K562 (cell line): ENCODE results near the gene PLEKHG5. TPM values are rescaled to one million over a fixed set of nuclear protein-coding genes. Genes with fewer than 3 reads are reported as not detected.

Experiments used
- ATAC-seq: fragments of 200-7000 bp; cut with Tn5 transposase; 3 replicates; pipeline ENCODE4 v1.9.1; 2020; ENCODE audit warnings: moderate library complexity
- BruUV-seq: library from RNA; stranded (reverse); fragments of 400-500 nt; replicated peaks from 2 replicates; lab custom pipeline; 2021; lab: Mats Ljungman, UMichigan
- CTCF ChIA-PET: fragments of 300-600 bp; formaldehyde crosslinking; extraction: SDS; loops from one replicate; lab custom pipeline; 2021; ENCODE audit warnings: low intra/inter-chr PET ratio; lab: Yijun Ruan, JAX
- POLR2A ChIA-PET: fragments of 300-600, 350-650 bp; sonication (Branson Sonifier 250); formaldehyde crosslinking; extraction: SDS; loops from one replicate; lab custom pipeline; 2021; ENCODE audit warnings: antibody characterized with exemption, inconsistent platforms; lab: Yijun Ruan, JAX
- DNase-seq, 4 experiments: peaks; one replicate each; pipeline versions ENCODE4 v3.0.0 to v3.0.0-alpha.2; 2011 to 2018; ENCODE audit warnings: low spot score in 3 of 4, mixed read lengths in 3 of 4; ENCODE audit errors: extremely low read depth in 1 of 4
- FAIRE-seq: peaks from 2 replicates; lab custom pipeline; 2011; peaks lifted over from hg19 to GRCh38; lab: Jason Lieb, UNC
- H2AFZ ChIP-seq: 2 replicates; pipeline ENCODE4 v1.6.0; 2011; ENCODE audit warnings: low read depth, low read length, control low read depth, inconsistent platforms
- H3K27ac ChIP-seq: fragments of 200-600 bp; 3 replicates; pipeline ENCODE4 v1.8.0; 2011; ENCODE audit warnings: low read depth, mild to moderate bottlenecking, control low read depth, inconsistent platforms, low read length, moderate library complexity, mixed read lengths; ENCODE audit errors: extremely low read depth
- H3K27me3 ChIP-seq, 2 experiments: fragments of 300-600 bp in 1 of 2; 2 replicates in 1 of 2; 3 replicates in 1 of 2; pipeline versions ENCODE4 v1.6.0 to v1.8.0; 2011; ENCODE audit warnings: inconsistent platforms in 2 of 2, low read length in 2 of 2, mild to moderate bottlenecking in 1 of 2, mixed read lengths in 1 of 2, moderate library complexity in 1 of 2; ENCODE audit not compliant: control insufficient read depth in 2 of 2, insufficient read depth in 2 of 2
- H3K36me3 ChIP-seq: fragments of 300-600 bp; 3 replicates; pipeline ENCODE4 v1.8.0; 2011; ENCODE audit warnings: mild to moderate bottlenecking, low read length, inconsistent platforms; ENCODE audit not compliant: control insufficient read depth, insufficient read depth
- H3K4me1 ChIP-seq, 2 experiments: fragments of 200-600 bp in 1 of 2; replicated peaks in 1 of 2; 2 replicates in 1 of 2; 3 replicates in 1 of 2; pipeline versions ENCODE4 v1.5.1 to v1.8.0; 2011; ENCODE audit warnings: inconsistent platforms in 2 of 2, low read length in 2 of 2, mild to moderate bottlenecking in 1 of 2, mixed read lengths in 1 of 2, moderate library complexity in 1 of 2; ENCODE audit not compliant: control insufficient read depth in 2 of 2, insufficient read depth in 2 of 2
- H3K4me2 ChIP-seq: 2 replicates; pipeline ENCODE4 v1.6.1; 2011; ENCODE audit warnings: low read length, control low read depth, inconsistent platforms, mixed read lengths; ENCODE audit not compliant: insufficient read depth
- H3K4me3 ChIP-seq: fragments of 200-600 bp; sonication (generic), shearing (Covaris generic); 2 replicates; pipeline ENCODE4 v1.5.1; 2016; ENCODE audit warnings: control low read depth, inconsistent platforms
- H3K79me2 ChIP-seq: fragments of 200-600 bp; 3 replicates; pipeline ENCODE4 v1.8.0; 2011; ENCODE audit warnings: low read length, inconsistent platforms; ENCODE audit not compliant: control insufficient read depth, insufficient read depth
- H3K9ac ChIP-seq, 2 experiments: 2 replicates each; pipeline versions ENCODE4 v1.6.0 to v1.6.1; 2011; ENCODE audit warnings: low read depth in 2 of 2, low read length in 2 of 2, control low read depth in 1 of 2, inconsistent platforms in 1 of 2, mild to moderate bottlenecking in 1 of 2, mixed read lengths in 1 of 2; ENCODE audit not compliant: insufficient read depth in 1 of 2
- H3K9me1 ChIP-seq: one replicate; pipeline ENCODE4 v1.6.0; 2011; ENCODE audit warnings: inconsistent platforms, mild to moderate bottlenecking, low read length, moderate library complexity; ENCODE audit not compliant: control insufficient read depth, insufficient read depth
- H3K9me3 ChIP-seq: replicated peaks from 2 replicates; pipeline ENCODE4 v1.5.1; 2011; ENCODE audit warnings: low read depth, low read length, inconsistent platforms; ENCODE audit not compliant: control insufficient read depth, insufficient read depth
- H4K20me1 ChIP-seq: replicated peaks from 2 replicates; pipeline ENCODE4 v1.6.1; 2011; ENCODE audit warnings: low read length, inconsistent platforms, mixed read lengths; ENCODE audit not compliant: control insufficient read depth, insufficient read depth
- CCNT2 ChIP-seq: IDR thresholded peaks from 2 replicates; pipeline ENCODE4 v1.6.1; 2011; ENCODE audit warnings: borderline replicate concordance, low read depth, mild to moderate bottlenecking, moderate library complexity, mixed read lengths, low read length; ENCODE audit not compliant: insufficient read length; ENCODE audit errors: extremely low read depth
- CTBP1 ChIP-seq: fragments of 450-650 bp; IDR thresholded peaks from 2 replicates; pipeline ENCODE4 v1.6.1; 2016; ENCODE audit warnings: borderline replicate concordance
- CTCF ChIP-seq, 3 experiments: IDR thresholded peaks in 2 of 3; conservative IDR thresholded peaks in 1 of 3; 2 replicates each; pipeline ENCODE4 v1.5.1; 2011 to 2012; ENCODE audit warnings: low read length in 3 of 3, mild to moderate bottlenecking in 3 of 3, control low read depth in 2 of 3, improper control_type of control experiment in 1 of 3, inconsistent platforms in 1 of 3, low read depth in 1 of 3, mixed read lengths in 1 of 3, moderate library complexity in 1 of 3; ENCODE audit not compliant: insufficient read depth in 2 of 3
- FOXK1 ChIP-seq: sonication (generic); formaldehyde crosslinking; IDR thresholded peaks from 2 replicates; pipeline ENCODE4 v1.8.0; 2022; ENCODE audit warnings: missing genetic modification reagents, mild to moderate bottlenecking, borderline replicate concordance
- HDAC6 ChIP-seq: IDR thresholded peaks from 2 replicates; pipeline ENCODE4 v1.6.1; 2012; ENCODE audit warnings: low read depth, mild to moderate bottlenecking, control low read depth, inconsistent platforms, low read length, moderate library complexity
- HNRNPUL1 ChIP-seq: fragments of 200-400 bp; formaldehyde crosslinking; IDR thresholded peaks from 2 replicates; pipeline ENCODE4 v1.6.1; 2017; ENCODE audit warnings: low read length
- MAX ChIP-seq: sonication (generic); formaldehyde crosslinking; IDR thresholded peaks from 2 replicates; pipeline ENCODE4 v1.9.0; 2022; ENCODE audit warnings: mild to moderate bottlenecking, missing genetic modification reagents
- SPI1 ChIP-seq: IDR thresholded peaks from 2 replicates; pipeline ENCODE4 v1.6.1; 2011; ENCODE audit warnings: low read depth, low read length, control low read depth, borderline replicate concordance
- TBL1XR1 ChIP-seq, 2 experiments: IDR thresholded peaks; 2 replicates each; pipeline ENCODE4 v1.6.1; 2012; ENCODE audit warnings: improper control_type of control experiment in 2 of 2, low read length in 2 of 2, mild to moderate bottlenecking in 1 of 2
- TCF3 ChIP-seq: sonication (generic); formaldehyde crosslinking; IDR thresholded peaks from 2 replicates; pipeline ENCODE4 v1.4.0; 2020; ENCODE audit warnings: mild to moderate bottlenecking, missing genetic modification reagents
- UBTF ChIP-seq, 2 experiments: IDR thresholded peaks; 2 replicates each; pipeline ENCODE4 v1.6.1; 2012; ENCODE audit warnings: improper control_type of control experiment in 2 of 2, low read depth in 2 of 2, low read length in 2 of 2, borderline replicate concordance in 1 of 2
- ZNF121 ChIP-seq: sonication (generic); formaldehyde crosslinking; conservative IDR thresholded peaks from 2 replicates; pipeline ENCODE4 v1.8.0; 2022; ENCODE audit warnings: missing genetic modification reagents
- ZNF316 ChIP-seq: fragments of 450-650 bp; IDR thresholded peaks from 2 replicates; pipeline ENCODE4 v1.6.1; 2016
- ZNF436 ChIP-seq: fragments of 250-450, 450-650 bp; sonication (Bioruptor Pico); formaldehyde crosslinking; IDR thresholded peaks from 2 replicates; pipeline ENCODE4 v1.7.0; 2020; ENCODE audit warnings: mild to moderate bottlenecking
- ZNF766 ChIP-seq: fragments of 200-800 bp; sonication (Bioruptor generic); conservative IDR thresholded peaks from 2 replicates; pipeline ENCODE4 v1.6.1; 2016; ENCODE audit warnings: missing genetic modification characterization, missing compliant biosample characterization
- WGBS: fragments of 100-300 bp; shearing (Covaris generic); methylation state at CpG from one replicate; pipeline ENCODE4 v1.1.6; 2016; ENCODE audit warnings: low coverage, mixed read lengths; ENCODE audit not compliant: insufficient coverage; ENCODE audit errors: missing lambda C conversion rate; 5-methylcytosine and 5-hydroxymethylcytosine counted together
- in situ Hi-C: fragments of 300-500 bp; cut with MboI; formaldehyde crosslinking; loops from 4 replicates; pipeline ENCODE4 v1.15.0; 2018; ENCODE audit warnings: inconsistent platforms, mixed read lengths
- intact Hi-C: fragments of 100-400 bp; cut with micrococcal nuclease; formaldehyde crosslinking; loops from 2 replicates; pipeline ENCODE4 v1.14.2; 2022
- polyA plus RNA-seq, 8 experiments: library from polyadenylated mRNA; depleted of rRNA in 4 of 8; stranded (reverse) in 5 of 8; unstranded in 3 of 8; fragments of >200 nt; fragmentation: Nextera tagmentation in 2 of 8; fragmentation: Illumina TruSeq in 1 of 8; extraction: Ambion mirVana in 2 of 8; extraction: Trizol in 1 of 8; gene quantifications; 2 replicates each; pipeline versions ENCODE4 v1.2.1 to v1.2.3, GENCODE V29; 2011 to 2014; ENCODE audit warnings: inconsistent platforms in 1 of 8, missing spikeins in 1 of 8
- total RNA-seq, 7 experiments: library from RNA; depleted of rRNA in 6 of 7; stranded (reverse); fragments of >200 nt in 6 of 7; fragmentation: Illumina TruSeq in 2 of 7; extraction: Trizol in 2 of 7; gene quantifications; 2 replicates each; pipeline versions ENCODE4 v1.2.1 to v1.2.3, GENCODE V29; 2011 to 2021; ENCODE audit warnings: low replicate concordance in 1 of 7

The PLEKHG5 gene
- total and polyA plus RNA-seq, 9 of the 15 experiments (the other 6 are each of a cell fraction or from before 2014, with no cell fraction given): 0.04 to 0.29 (median 0.09) TPM; not detected in 3

GRCh38 chr1:6471086-6471969 lies 20.1 kb downstream of the PLEKHG5 start:
- FAIRE-seq (peak; percentile 67), DNase-seq (peak; percentile 74 to 96 (median 87)), ATAC-seq (peak; percentile 80)
- peaks cover 43 to 76% of the 10 kb centered on the region in 2 experiments for H3K27me3 ChIP-seq
- H3K27ac ChIP-seq: no peak overlapping the region
- in situ Hi-C loops (loop anchor here (5.0 kb wide), 1 partner anchor 59 kb away; no protein-coding TSS in a partner anchor), intact Hi-C loops (loop anchor here (5.0 kb wide), 1 partner anchor 64 kb away; no protein-coding TSS in a partner anchor)
- H3K4me3 ChIP-seq: peak overlapping the region; percentile 18
- ChIA-PET POLR2A (interaction anchor here (0.6 to 1.1 kb wide), 4 partner anchors 8 to 332 kb away, joined by 3 read pairs; no protein-coding TSS in a partner anchor), CTCF (interaction anchor here (1.1 kb wide), 1 partner anchor 122 kb away, joined by 3 read pairs; no protein-coding TSS in a partner anchor)
- H3K9ac ChIP-seq: peak overlapping the region in 1 of 2 experiments; percentile 61; a peak in 2 of 4 replicates
- no TSS peak for BruUV-seq
- no peaks in the 10 kb centered on the region for H3K9me3 ChIP-seq
- H3K4me2 ChIP-seq: peak overlapping the region; percentile 62
- no peaks in the 10 kb centered on the region for H3K79me2 ChIP-seq
- no peaks in the 10 kb centered on the region for H3K36me3 ChIP-seq
- WGBS: 7% methylated on average over 57 of the region's 67 CpGs
- peaks cover 45% of the 10 kb centered on the region for H4K20me1 ChIP-seq
- H3K9me1 ChIP-seq: peaks cover 2% of the 10 kb centered on the region
- peak overlapping the region; percentile 38; the same call in 1 of the 2 replicates for H2AFZ ChIP-seq
- H3K4me1 ChIP-seq: peaks cover 10 to 75% of the 10 kb centered on the region in 2 experiments; a peak in 4 of 5 replicates
- TF ChIP-seq MAX (CRISPR knock-in tag) (peak; percentile 62), HDAC6 (peak; percentile 82; the same call in 1 of the 2 replicates), ZNF121 (CRISPR knock-in tag) (no peak), CTBP1 (peak; percentile 48; the same call in 1 of the 2 replicates), ZNF436 (CRISPR knock-in tag) (no peak), ZNF316 (0 out of 2 replicates have a peak, but pooled peaks have one; percentile 11), TBL1XR1 (IDR thresholded peaks at IDR 0.05; ENCODE audit: low read length in 2 of 2) (no peak), ZNF766 (CRISPR knock-in tag) (no peak), CCNT2 (no peak), TCF3 (CRISPR knock-in tag) (no peak), CTCF (IDR thresholded peaks at IDR 0.05 in 2 of 3, conservative IDR thresholded peaks at IDR 0.05 in 1 of 3; ENCODE audit: insufficient read depth in 2 of 3, low read depth in 1 of 3, low read length in 3 of 3) (peak in 2 of 3 experiments; percentile 8 to 16; a peak in 1 of 6 replicates), SPI1 (peak; percentile 49; the same call in 1 of the 2 replicates), HNRNPUL1 (no peak), FOXK1 (0 out of 2 replicates have a peak, but pooled peaks have one; percentile 12), UBTF (IDR thresholded peaks at IDR 0.05; ENCODE audit: borderline replicate concordance in 1 of 2, low read depth in 2 of 2, low read length in 2 of 2) (peak in 1 of 2 experiments; percentile 8; a peak in 1 of 4 replicates)
